Stimulated activated naive B cell treated with anti-CD40 and anti-IgM and Interleukin-4, amounts not matched to agents 10 μg/mL and 1 μg/mL and 100 μg/mL, for 72 hours (primary cell): Measurements from ENCODE around the gene CHAC1.

ENCODE experiments used
- ATAC-seq, 2 donors: fragments of 150-1000 bp; cut with Tn5 transposase; replicated peaks; 2 replicates each; pipeline ENCODE4 v1.10.0; 2021; ENCODE audit warnings: moderate library complexity in 1 of 2
- DNase-seq: peaks from one replicate; pipeline ENCODE4 v3.0.0; 2021
- H3K27ac Mint-ChIP-seq: one replicate; pipeline ENCODE4 v1.8.0; 2022; ENCODE audit warnings: mild to moderate bottlenecking, mixed read lengths
- H3K27me3 Mint-ChIP-seq, 2 donors: one replicate each; pipeline ENCODE4 v1.8.0; 2022; ENCODE audit warnings: mixed read lengths in 2 of 2
- H3K36me3 Mint-ChIP-seq, 2 donors: one replicate each; pipeline ENCODE4 v1.8.0; 2022; ENCODE audit warnings: mixed read lengths in 2 of 2, mild to moderate bottlenecking in 1 of 2
- H3K4me1 Mint-ChIP-seq, 2 donors: one replicate each; pipeline ENCODE4 v1.8.0; 2022; ENCODE audit warnings: mixed read lengths in 2 of 2, mild to moderate bottlenecking in 1 of 2
- H3K4me3 Mint-ChIP-seq, 2 donors: one replicate each; pipeline ENCODE4 v1.8.0; 2022; ENCODE audit warnings: mild to moderate bottlenecking in 2 of 2, mixed read lengths in 2 of 2, moderate library complexity in 1 of 2
- H3K9me3 Mint-ChIP-seq, 2 donors: one replicate each; pipeline ENCODE4 v1.8.0; 2022; ENCODE audit warnings: mixed read lengths in 2 of 2, mild to moderate bottlenecking in 1 of 2

CHAC1 gene

DNA sequence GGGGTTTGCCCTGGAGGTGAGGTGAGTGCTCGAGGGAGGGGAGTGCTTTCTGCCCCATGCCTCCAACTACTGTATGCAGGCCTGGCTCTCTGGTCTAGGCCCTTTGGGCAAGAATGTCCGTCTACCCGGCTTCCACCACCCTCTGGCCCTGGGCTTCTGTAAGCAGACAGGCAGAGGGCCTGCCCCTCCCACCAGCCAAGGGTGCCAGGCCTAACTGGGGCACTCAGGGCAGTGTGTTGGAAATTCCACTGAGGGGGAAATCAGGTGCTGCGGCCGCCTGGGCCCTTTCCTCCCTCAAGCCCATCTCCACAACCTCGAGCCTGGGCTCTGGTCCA is 14.8 kb upstream of the CHAC1 start:
- no peak for ATAC-seq
- Mint-ChIP-seq H3K27ac (no peak overlapping the region), H3K9me3 (no peaks in the 10 kb centered on the region), H3K36me3 (no peaks in the 10 kb centered on the region), H3K4me3 (no peak overlapping the region), H3K27me3 (peaks cover 2 to 7% of the 10 kb centered on the region in 2 donors), H3K4me1 (peaks cover 30 to 34% of the 10 kb centered on the region in 2 donors)
- DNase-seq: no peak

DNA sequence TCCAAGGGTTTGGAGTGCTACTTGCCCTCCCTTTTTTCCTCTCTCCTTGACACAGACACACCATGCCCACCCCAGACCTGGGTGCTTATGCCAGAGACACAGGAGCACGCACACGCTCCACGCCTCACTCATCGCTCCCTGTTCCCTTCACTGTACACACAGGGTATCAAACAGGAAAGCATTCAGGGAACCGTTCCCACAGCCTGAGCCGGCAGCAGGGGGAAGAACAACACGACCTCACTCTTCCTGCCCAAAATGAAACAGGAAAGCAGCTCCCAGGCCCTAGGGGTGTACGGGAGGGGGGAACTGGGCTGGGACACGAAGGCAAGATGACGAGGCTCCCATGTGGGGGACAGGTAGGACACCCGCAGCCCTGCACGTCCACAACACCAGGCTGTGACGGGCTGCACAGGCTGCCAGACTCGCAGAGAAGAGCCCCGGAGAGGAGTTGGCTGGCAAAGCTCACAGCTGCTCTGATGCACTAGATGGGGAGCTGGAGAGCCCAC is 12.9 kb upstream of the CHAC1 start:
- H3K27ac Mint-ChIP-seq: peak overlapping the region; percentile 78
- ATAC-seq (peak in 1 of 2 donors; percentile 16), DNase-seq (no peak)
- H3K4me3 Mint-ChIP-seq: peak overlapping the region; percentile 62 to 79
- no peaks in the 10 kb centered on the region for H3K9me3 Mint-ChIP-seq
- no peaks in the 10 kb centered on the region for H3K36me3 Mint-ChIP-seq
- peaks cover 29 to 36% of the 10 kb centered on the region in 2 donors for H3K4me1 Mint-ChIP-seq
- no peaks in the 10 kb centered on the region for H3K27me3 Mint-ChIP-seq

DNA sequence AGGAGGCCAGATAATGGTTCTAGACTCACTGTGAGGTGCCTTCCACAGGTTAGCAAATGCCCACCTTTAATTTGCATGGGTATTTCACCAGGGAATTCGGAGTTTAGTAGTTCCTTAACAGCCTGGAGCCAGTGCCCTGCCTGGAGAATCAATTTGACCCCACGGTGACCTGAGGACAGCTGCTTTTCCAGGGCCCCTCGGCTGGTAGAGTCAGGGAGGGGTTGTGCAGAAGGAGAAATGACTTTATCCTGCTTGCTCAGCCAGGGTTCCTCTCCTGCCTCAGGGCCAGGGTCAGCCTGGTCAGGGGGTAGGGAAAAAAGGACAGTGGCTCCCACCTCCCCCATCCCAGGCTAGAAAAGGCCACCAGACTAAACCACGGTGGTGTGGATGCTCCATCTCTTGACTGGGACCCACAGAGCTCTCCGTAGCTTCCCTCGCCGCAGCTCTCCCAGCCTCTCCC is 12.2 kb upstream of the CHAC1 start:
- Mint-ChIP-seq H3K4me3 (peak overlapping the region; percentile 63 to 79), H3K9me3 (no peaks in the 10 kb centered on the region), H3K27ac (no peak overlapping the region), H3K27me3 (no peaks in the 10 kb centered on the region), H3K36me3 (no peaks in the 10 kb centered on the region), H3K4me1 (peaks cover 29 to 36% of the 10 kb centered on the region in 2 donors)
- DNase-seq: no peak
- ATAC-seq: no peak

DNA sequence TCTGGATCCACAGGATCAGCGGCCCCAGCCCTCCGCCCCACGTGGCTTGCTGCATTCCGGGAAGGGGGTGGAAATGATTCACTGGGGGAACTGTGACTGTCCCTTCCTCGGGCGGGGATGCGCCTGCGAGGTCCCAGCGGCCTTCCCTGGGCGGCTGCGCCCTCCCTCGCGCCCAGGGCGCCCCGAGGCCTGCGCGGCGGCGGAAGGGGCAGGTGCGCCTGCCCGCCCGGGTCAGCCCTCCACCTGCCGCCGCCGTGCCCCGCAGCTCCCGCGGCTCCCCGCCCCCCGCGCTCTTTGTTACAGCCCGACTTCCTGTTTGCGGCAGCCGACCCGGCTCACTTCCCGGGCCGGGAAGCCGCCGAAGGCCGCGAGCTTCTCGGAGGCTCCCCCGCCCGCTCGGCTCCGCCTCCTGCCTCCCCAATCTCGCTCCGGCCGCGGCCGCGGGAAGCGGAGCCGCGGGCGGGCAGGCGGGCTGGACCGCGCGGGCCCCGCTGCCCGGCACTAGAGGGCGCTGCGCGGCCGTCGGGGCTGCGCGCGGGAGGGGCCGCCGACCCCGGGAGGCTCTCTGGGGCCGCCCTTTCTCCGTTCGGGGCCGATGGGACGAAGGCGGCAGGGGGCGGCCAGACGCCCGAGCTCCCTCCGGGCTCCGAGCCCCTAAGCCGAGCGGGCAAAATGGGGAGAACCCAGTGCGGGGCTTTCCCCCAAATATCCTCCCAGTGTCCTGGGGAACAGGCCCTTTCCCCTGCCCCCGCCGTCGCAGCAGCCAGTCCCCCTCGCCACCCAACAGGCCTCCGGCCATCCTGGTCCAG is 11.5 kb upstream of the CHAC1 start:
- Mint-ChIP-seq H3K36me3 (no peaks in the 10 kb centered on the region), H3K27ac (no peak overlapping the region)

DNA sequence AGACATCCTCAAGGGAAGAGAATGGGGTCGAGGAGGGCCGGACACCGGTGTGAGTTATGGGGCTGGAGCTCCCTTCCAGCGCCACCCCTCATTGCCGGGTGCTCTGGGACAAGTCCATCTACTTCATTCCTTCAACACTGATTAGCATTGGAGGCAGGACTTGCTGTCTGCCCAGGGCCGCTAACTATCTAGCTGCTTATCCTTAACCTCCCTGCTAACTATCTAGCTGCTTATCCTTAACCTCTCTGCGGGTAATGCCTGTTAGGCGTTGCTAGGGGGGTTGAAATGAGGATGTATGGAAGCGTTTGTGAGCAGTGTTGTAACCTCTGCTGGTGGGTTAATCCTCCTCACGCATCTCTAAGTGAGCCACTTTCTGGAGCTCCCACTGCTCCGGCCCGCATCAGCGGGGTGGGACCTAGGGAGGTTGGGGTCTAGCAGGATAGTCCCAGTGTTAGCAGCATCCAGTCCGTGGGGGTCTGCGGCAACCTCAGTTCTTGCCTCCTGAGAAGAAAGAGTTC is 10.9 kb upstream of the CHAC1 start:
- H3K9me3 Mint-ChIP-seq: no peaks in the 10 kb centered on the region
- H3K4me3 Mint-ChIP-seq: peak overlapping the region; percentile 70 to 79
- no peaks in the 10 kb centered on the region for H3K27me3 Mint-ChIP-seq
- H3K27ac Mint-ChIP-seq: peak overlapping the region; percentile 59
- no peak for DNase-seq
- ATAC-seq: peak; percentile 3 to 9
- H3K4me1 Mint-ChIP-seq: peaks cover 25 to 36% of the 10 kb centered on the region in 2 donors
- H3K36me3 Mint-ChIP-seq: no peaks in the 10 kb centered on the region

More for the DNA sequence above, 11.5 kb upstream of the CHAC1 start:
- Mint-ChIP-seq H3K9me3 (no peaks in the 10 kb centered on the region), H3K4me1 (peaks cover 29 to 36% of the 10 kb centered on the region in 2 donors), H3K4me3 (peak overlapping the region; percentile 70 to 79), H3K27me3 (no peaks in the 10 kb centered on the region)
- DNase-seq (peak; percentile 45), ATAC-seq (peak; percentile 78 to 85)

DNA sequence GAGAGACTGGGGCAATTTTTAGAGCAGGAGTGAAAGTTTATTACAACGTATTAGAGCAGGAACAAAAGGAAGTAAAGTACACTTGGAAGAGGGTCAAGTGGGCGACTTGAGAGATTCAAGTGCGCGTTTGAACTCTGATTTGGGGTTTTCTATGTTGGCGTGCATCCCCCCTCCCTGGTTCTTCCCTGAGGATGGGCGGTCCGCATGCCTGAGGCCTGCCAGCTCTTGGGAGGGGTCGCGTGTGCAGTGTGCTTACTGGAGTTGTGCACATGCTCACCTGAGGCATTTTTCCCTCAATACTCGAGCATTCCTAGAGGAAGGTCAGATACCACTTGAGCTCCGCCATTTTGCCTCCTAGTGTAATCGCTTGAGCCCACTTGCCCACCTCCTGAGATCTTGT is 10.4 kb upstream of the CHAC1 start:
- no peaks in the 10 kb centered on the region for H3K36me3 Mint-ChIP-seq
- peak overlapping the region in 1 of 2 donors; percentile 70 for H3K4me3 Mint-ChIP-seq
- no peak overlapping the region for H3K27ac Mint-ChIP-seq
- H3K9me3 Mint-ChIP-seq: no peaks in the 10 kb centered on the region
- ATAC-seq (no peak), DNase-seq (no peak)
- H3K4me1 Mint-ChIP-seq: peaks cover 24 to 36% of the 10 kb centered on the region in 2 donors
- peaks cover 0 to under 1% of the 10 kb centered on the region in 2 donors for H3K27me3 Mint-ChIP-seq

DNA sequence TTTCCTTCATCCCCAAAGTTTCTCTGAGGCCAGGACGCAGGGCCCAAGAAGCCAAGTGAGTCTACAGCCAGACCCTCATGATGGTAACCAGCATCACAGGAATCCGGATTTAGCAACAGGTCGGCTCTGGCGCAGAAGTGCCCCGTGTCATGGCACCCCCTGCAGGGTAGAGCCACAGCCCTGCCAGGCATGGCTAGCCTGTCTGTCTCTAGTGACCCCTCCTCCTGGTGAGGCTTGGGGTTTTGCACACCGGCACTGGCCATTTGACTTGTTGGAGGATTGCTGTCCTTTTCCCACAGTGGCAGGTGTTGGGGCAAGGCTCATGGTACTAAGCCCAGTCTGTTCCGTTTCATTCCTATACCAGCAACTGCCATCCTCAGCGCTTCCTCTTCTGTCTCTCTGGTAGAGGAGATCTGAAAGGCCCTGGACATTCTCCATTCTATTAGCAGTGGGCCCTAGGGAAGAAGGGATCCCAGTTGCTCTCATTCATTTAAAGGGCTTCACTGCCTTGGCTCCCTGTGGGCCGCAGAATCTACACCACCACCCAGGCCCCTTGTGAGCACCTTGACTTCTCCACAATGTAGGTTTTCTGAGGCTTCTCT is 9.4 kb upstream of the CHAC1 start:
- Mint-ChIP-seq H3K27me3 (peaks cover under 1 to 6% of the 10 kb centered on the region in 2 donors), H3K27ac (no peak overlapping the region), H3K4me1 (peaks cover 22 to 36% of the 10 kb centered on the region in 2 donors), H3K36me3 (no peaks in the 10 kb centered on the region), H3K4me3 (no peak overlapping the region), H3K9me3 (no peaks in the 10 kb centered on the region)
- ATAC-seq (no peak), DNase-seq (no peak)

DNA sequence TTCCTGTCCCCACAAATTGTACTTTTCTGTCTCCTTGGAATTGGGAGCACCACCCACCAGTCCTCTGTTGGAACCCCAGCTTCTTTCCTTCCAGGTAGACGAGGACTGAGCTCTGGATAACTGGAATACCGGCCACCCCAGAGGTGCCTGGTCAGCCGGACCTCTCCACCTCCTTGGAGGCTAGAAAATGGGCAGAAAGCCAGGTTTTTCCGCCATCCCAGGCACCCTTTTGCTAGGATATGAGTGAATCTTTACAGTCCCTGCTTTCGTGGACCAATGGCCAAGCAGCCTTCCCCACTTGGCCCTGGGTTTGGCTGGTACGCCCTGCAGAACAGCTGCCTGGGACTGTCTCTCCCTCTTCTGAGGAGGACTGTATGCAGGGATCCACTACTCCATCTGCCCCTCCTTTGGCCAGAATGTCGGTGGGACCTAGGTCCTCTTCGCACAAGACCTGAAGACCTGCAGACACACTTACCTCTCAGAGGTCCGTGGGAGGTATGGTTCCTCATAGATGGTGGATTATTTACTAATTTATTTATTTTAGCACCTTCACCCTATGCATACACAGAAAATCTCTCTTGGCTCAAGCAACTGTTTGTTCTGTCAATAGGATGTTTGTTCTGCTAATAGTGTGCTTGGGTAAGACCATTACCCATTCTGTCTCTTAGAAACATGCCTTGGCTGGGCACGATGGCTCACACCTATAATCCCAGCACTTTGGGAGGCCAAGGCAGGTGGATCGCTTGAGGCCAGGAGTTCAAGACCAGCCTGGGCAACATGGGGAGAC is 8.6 kb upstream of the CHAC1 start:
- Mint-ChIP-seq H3K4me1 (peaks cover 21 to 35% of the 10 kb centered on the region in 2 donors), H3K9me3 (no peaks in the 10 kb centered on the region), H3K36me3 (no peaks in the 10 kb centered on the region), H3K4me3 (no peak overlapping the region), H3K27me3 (peaks cover 5 to 11% of the 10 kb centered on the region in 2 donors), H3K27ac (no peak overlapping the region)
- DNase-seq (no peak), ATAC-seq (no peak)

DNA sequence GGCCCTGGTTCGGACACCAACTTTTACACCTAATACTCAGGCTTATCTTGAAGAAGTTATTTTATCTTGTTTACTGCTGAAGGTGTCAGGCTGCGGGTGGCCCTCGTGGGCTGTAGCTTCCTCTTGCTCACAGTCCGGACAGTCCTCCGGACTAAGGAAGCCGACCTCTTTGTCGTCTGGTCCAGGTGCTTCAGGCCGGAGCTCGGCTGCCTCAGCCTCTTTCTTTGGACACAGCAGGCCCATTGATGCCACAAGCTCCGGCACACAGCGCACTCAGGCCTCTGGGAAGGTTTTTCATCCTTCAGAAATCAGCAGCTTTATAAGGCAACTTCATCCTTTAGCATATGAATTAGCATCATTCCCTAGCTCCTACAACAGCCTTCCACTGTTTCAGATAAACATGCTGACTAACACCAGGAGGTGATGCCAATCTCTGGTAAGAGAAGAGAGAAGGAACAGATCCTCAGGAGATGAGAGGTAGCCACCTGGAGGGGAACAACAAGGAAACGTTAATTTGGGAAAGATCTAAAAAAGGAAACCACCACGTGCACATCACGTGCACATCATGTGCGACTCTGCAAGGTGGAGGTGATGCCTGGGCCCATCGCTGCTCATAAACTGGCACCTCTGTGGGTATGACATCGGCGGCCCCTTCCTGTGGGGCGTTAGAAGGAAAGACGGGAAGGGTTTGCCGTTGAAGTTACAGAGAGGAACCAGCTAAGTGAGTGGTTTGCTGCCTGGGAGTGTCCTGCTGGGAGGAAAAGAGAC is 4.4 kb upstream of the CHAC1 start:
- H3K4me1 Mint-ChIP-seq: peaks cover 12 to 19% of the 10 kb centered on the region in 2 donors
- no peak for DNase-seq
- no peak for ATAC-seq
- H3K27ac Mint-ChIP-seq: no peak overlapping the region
- H3K9me3 Mint-ChIP-seq: no peaks in the 10 kb centered on the region
- H3K36me3 Mint-ChIP-seq: no peaks in the 10 kb centered on the region
- no peak overlapping the region for H3K4me3 Mint-ChIP-seq
- H3K27me3 Mint-ChIP-seq: peaks cover 5 to 15% of the 10 kb centered on the region in 2 donors

DNA sequence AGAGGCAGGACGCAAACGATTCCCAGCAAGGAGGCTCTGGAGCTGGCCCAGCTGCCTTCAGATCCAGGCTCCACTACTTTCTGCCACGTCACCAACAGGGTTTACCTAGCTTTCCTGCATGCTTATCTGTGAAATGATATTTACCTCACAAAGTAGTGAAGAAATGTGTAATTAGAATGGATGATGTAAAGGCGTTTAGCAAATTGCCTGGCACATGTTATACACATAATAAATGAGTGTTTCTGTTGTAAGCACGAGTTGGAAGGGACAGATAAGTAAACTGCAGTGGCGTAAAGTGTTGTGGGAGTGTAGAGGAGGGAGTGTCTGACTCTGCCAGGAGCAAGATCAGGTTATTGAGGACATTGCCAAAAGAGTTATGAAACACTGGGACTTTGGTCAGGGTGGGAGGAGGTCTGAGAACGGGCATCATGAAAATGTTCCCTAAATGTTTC is 3.5 kb upstream of the CHAC1 start:
- Mint-ChIP-seq H3K27ac (no peak overlapping the region), H3K4me1 (peaks cover 18 to 25% of the 10 kb centered on the region in 2 donors), H3K27me3 (peaks cover 5 to 15% of the 10 kb centered on the region in 2 donors), H3K36me3 (no peaks in the 10 kb centered on the region), H3K4me3 (no peak overlapping the region), H3K9me3 (no peaks in the 10 kb centered on the region)
- DNase-seq (no peak), ATAC-seq (no peak)

DNA sequence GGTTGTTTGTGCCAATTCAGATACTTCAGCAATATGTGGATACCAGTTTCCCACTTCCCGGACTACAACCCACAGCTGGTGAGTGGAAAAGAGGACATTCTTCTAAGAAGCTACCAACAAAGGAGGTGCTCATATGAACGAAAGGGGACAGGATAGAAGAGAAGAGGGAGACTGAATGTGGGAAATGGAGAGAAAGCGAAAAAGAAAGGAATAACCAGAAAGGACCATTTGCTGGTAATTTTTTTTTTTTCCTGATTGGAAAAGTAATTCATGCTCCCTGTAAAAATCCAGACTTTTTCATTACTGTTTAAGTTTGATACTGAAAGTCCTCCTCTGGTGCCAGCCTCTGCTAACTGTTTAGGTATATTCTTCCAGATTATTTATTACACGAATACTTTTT is 1.5 kb upstream of the CHAC1 start:
- Mint-ChIP-seq H3K27me3 (peaks cover 5 to 15% of the 10 kb centered on the region in 2 donors), H3K36me3 (peaks cover 5 to 8% of the 10 kb centered on the region in 2 donors), H3K4me3 (no peak overlapping the region), H3K4me1 (peaks cover 18 to 25% of the 10 kb centered on the region in 2 donors), H3K9me3 (no peaks in the 10 kb centered on the region), H3K27ac (no peak overlapping the region)
- no peak for DNase-seq
- no peak for ATAC-seq

DNA sequence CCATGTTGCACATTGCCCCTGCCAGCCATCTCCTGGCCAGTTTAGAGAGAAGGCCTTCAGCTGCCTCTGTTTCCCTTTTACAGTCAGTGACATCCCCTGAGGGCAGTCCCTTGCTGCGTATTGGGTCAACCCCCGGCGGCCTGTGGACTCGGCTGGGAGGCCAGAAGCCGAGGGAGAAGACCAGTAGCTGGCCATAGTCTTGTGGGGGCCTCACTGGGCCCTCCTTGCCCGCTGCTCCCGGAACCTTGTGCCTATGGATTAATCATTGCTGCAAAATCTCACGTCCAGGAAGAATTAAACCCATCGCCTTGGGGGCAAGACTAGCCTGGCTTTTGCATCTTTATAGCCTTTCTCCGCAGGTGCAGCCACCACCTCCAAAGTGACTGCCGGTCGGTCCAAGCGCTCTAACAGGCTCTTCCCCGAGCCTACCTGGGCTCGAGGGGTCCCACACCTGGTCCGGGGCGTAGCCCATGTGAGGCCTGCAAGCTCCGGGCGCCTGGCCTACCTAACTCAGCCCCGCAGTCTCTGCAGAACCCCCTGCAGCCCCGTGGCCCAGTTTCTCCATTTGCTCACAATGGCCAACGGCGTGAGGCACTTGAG is 870 bp upstream of the CHAC1 start:
- H3K27ac Mint-ChIP-seq: peak overlapping the region; percentile 73
- no peak for DNase-seq
- H3K9me3 Mint-ChIP-seq: no peaks in the 10 kb centered on the region
- no peak for ATAC-seq
- peaks cover 18 to 25% of the 10 kb centered on the region in 2 donors for H3K4me1 Mint-ChIP-seq
- H3K36me3 Mint-ChIP-seq: peaks cover 5 to 8% of the 10 kb centered on the region in 2 donors
- peak overlapping the region; percentile 87 to 92 for H3K4me3 Mint-ChIP-seq
- H3K27me3 Mint-ChIP-seq: peaks cover 5 to 15% of the 10 kb centered on the region in 2 donors

DNA sequence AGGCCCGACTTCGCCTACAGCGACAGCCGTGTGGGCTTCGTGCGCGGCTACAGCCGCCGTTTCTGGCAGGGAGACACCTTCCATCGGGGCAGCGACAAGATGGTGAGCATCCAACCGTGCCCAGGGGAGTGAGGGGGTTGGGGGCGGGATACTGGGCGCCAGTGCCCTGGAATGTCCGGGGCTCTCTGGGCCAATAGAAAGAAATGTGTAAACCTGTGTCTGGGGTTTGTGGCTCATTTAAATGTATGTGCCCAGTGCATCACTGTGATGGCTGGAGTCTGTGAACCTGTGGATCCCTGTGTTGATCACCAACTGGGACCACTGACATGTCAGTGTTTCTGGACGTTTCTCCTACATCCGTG is 423 bp downstream of the CHAC1 start:
- peak overlapping the region; percentile 91 for H3K27ac Mint-ChIP-seq
- DNase-seq: no peak
- H3K9me3 Mint-ChIP-seq: no peaks in the 10 kb centered on the region
- H3K36me3 Mint-ChIP-seq: peaks cover 5 to 8% of the 10 kb centered on the region in 2 donors
- peaks cover 5 to 9% of the 10 kb centered on the region in 2 donors for H3K27me3 Mint-ChIP-seq
- peaks cover 19 to 25% of the 10 kb centered on the region in 2 donors for H3K4me1 Mint-ChIP-seq
- no peak for ATAC-seq
- peak overlapping the region; percentile 87 to 92 for H3K4me3 Mint-ChIP-seq
